Measurements from ENCODE around the gene METTL25B. TPM values are rescaled to one million over a fixed set of nuclear protein-coding genes. Genes with fewer than 3 reads are reported as not detected.

The METTL25B gene
- 9.1 and 10.4 TPM in 2 replicates for total RNA-seq

GRCh38 chr1:156727926-156728598, at the start of gene METTL25B:
METTL25B (plus strand) TSS chr1:156728469; CDS start chr1:156729105, 636 bp downstream.

GRCh38 chr1:156705321-156705917, 22.9 kb upstream of the METTL25B start, which contains the start of gene CRABP2:
CRABP2 (minus strand) TSS chr1:156705583; CDS start chr1:156705446, 137 bp downstream.

GRCh38 chr1:156728599-156729462, 562 bp downstream of the METTL25B start, which contains the start of gene ISG20L2:
ISG20L2 (minus strand) TSS chr1:156728766; CDS start chr1:156727652, 1,114 bp downstream.

GRCh38 chr1:156740741-156741480, 12.6 kb downstream of the METTL25B start, which contains the start of gene MRPL24:
MRPL24 (minus strand) TSS chr1:156741088; CDS start chr1:156738704, 2,384 bp downstream.

GRCh38 chr1:156751451-156751756, 23.1 kb downstream of the METTL25B start, which contains the start of gene HDGF:
HDGF (minus strand) TSS chr1:156751675; CDS start chr1:156751429, 246 bp downstream.

GRCh38 chr1:156767101-156767878, 39.0 kb downstream of the METTL25B start, which contains the start of gene PRCC:
PRCC (plus strand) TSS chr1:156767535; CDS start chr1:156767772, 237 bp downstream.

Other genes starting within 250 kb of the METTL25B start
- gene MEF2D, start 227.7 kb upstream of the METTL25B start, total RNA-seq: 5.0 and 12.0 TPM in 2 replicates
- 1.5 and 14.8 TPM in 2 replicates for gene IQGAP3, start 155.9 kb upstream of the METTL25B start, total RNA-seq
- gene TTC24, start 148.7 kb upstream of the METTL25B start, total RNA-seq: not detected in 2 replicates
- gene NAXE, start 136.7 kb upstream of the METTL25B start, total RNA-seq: 51.7 and 57.9 TPM in 2 replicates
- 13.4 and 20.9 TPM in 2 replicates for gene GPATCH4, start 127.0 kb upstream of the METTL25B start, total RNA-seq
- gene HAPLN2, start 109.1 kb upstream of the METTL25B start, total RNA-seq: 0.14 TPM in 1 of 2 replicates, not detected in the other
- gene BCAN, start 86.4 kb upstream of the METTL25B start, total RNA-seq: not detected in 2 replicates
- 5.0 and 21.8 TPM in 2 replicates for gene NES, start 51.1 kb upstream of the METTL25B start, total RNA-seq
- gene CRABP2, start 22.9 kb upstream of the METTL25B start, total RNA-seq: 10.6 and 19.9 TPM in 2 replicates
- 7.7 and 9.5 TPM in 2 replicates for gene ISG20L2, start 297 bp downstream of the METTL25B start, total RNA-seq
- gene MRPL24, start 12.6 kb downstream of the METTL25B start, total RNA-seq: 31.4 and 31.5 TPM in 2 replicates
- 109 and 191 TPM in 2 replicates for gene HDGF, start 23.2 kb downstream of the METTL25B start, total RNA-seq
- 8.6 and 12.8 TPM in 2 replicates for gene PRCC, start 39.1 kb downstream of the METTL25B start, total RNA-seq
- 0.30 TPM in 1 of 2 replicates, not detected in the other for gene SH2D2A, start 88.4 kb downstream of the METTL25B start, total RNA-seq
- not detected in 2 replicates for gene INSRR, start 130.6 kb downstream of the METTL25B start, total RNA-seq
- gene NTRK1, start 132.4 kb downstream of the METTL25B start, total RNA-seq: not detected in 2 replicates
- gene PEAR1, start 165.2 kb downstream of the METTL25B start, total RNA-seq: 4.5 and 13.6 TPM in 2 replicates
- gene LRRC71, start 192.2 kb downstream of the METTL25B start, total RNA-seq: 0.37 TPM in 1 of 2 replicates, not detected in the other

All from smooth muscle cell of the umbilical artery (primary cell).